CD4-positive, alpha-beta T cell (primary cell): ENCODE results near the gene PPIA. TPM values are rescaled to one million over a fixed set of nuclear protein-coding genes. Genes with fewer than 3 reads are reported as not detected.

Source experiments
- ATAC-seq: fragments of 200-7000 bp; cut with Tn5 transposase; one replicate; pipeline ENCODE4 v1.10.0; 2022; ENCODE audit warnings: mild to moderate bottlenecking; ENCODE audit not compliant: poor library complexity
- CTCF ChIA-PET: fragments of 350-600 bp; sonication (Branson Sonifier 250); formaldehyde crosslinking; loops from one replicate; lab custom pipeline; 2021; ENCODE audit warnings: antibody characterized with exemption, inconsistent platforms; lab: Charles Lee
- POLR2A ChIA-PET: fragments of 350-600 bp; sonication (Branson Sonifier 250); formaldehyde crosslinking; loops from one replicate; lab custom pipeline; 2021; ENCODE audit warnings: antibody characterized with exemption, inconsistent platforms; lab: Charles Lee
- DNase-seq, 14 experiments: peaks; one replicate each; pipeline ENCODE4 v3.0.0-alpha.2; 2013 to 2020; ENCODE audit warnings: mixed read lengths in 2 of 14
- H3K27ac ChIP-seq, 2 donors: one replicate each; pipeline versions ENCODE4 v1.5.1 to v1.7.0; 2013; ENCODE audit warnings: low read length in 2 of 2, low read depth in 1 of 2, mild to moderate bottlenecking in 1 of 2
- H3K27me3 ChIP-seq, 2 experiments: 1 replicate in 1 of 2; 2 replicates in 1 of 2; pipeline versions ENCODE4 v1.6.1 to v1.7.0; 2013; ENCODE audit warnings: low read length in 2 of 2, control low read depth in 1 of 2, mild to moderate bottlenecking in 1 of 2, moderate library complexity in 1 of 2; ENCODE audit not compliant: insufficient read depth in 2 of 2, control insufficient read depth in 1 of 2
- H3K36me3 ChIP-seq: one replicate; pipeline ENCODE4 v1.6.1; 2013; ENCODE audit warnings: low read length, control low read depth; ENCODE audit not compliant: insufficient read depth
- H3K4me1 ChIP-seq: one replicate; pipeline ENCODE4 v1.6.1; 2013; ENCODE audit warnings: low read length, control low read depth; ENCODE audit not compliant: insufficient read depth
- H3K4me3 ChIP-seq: one replicate; pipeline ENCODE4 v1.5.1; 2013; ENCODE audit warnings: mild to moderate bottlenecking, low read length, moderate library complexity
- H3K9me3 ChIP-seq, 2 experiments: 1 replicate in 1 of 2; 2 replicates in 1 of 2; pipeline versions ENCODE4 v1.6.1 to v1.7.0; 2013; ENCODE audit warnings: low read length in 2 of 2, mild to moderate bottlenecking in 2 of 2, control low read depth in 1 of 2, moderate library complexity in 1 of 2; ENCODE audit not compliant: control insufficient read depth in 1 of 2, insufficient read depth in 1 of 2
- H3K27ac Mint-ChIP-seq: one replicate; pipeline ENCODE4 v1.8.0; 2020; ENCODE audit warnings: mixed read lengths
- H3K27me3 Mint-ChIP-seq: one replicate; pipeline ENCODE4 v1.8.0; 2021; ENCODE audit warnings: mixed read lengths
- H3K36me3 Mint-ChIP-seq: one replicate; pipeline ENCODE4 v1.8.0; 2021; ENCODE audit warnings: low read depth, mixed read lengths
- H3K4me1 Mint-ChIP-seq: one replicate; pipeline ENCODE4 v1.8.0; 2021; ENCODE audit warnings: low read depth, mixed read lengths
- H3K4me3 Mint-ChIP-seq: one replicate; pipeline ENCODE4 v1.8.0; 2020; ENCODE audit warnings: mild to moderate bottlenecking, mixed read lengths
- H3K9me3 Mint-ChIP-seq: one replicate; pipeline ENCODE4 v1.8.0; 2020; ENCODE audit warnings: mixed read lengths
- CTCF ChIP-seq: fragments of 200-600 bp; IDR thresholded peaks from one replicate; pipeline ENCODE4 v1.8.0; 2022; ENCODE audit warnings: antibody characterized with exemption, mild to moderate bottlenecking
- intact Hi-C, 2 experiments: fragments of 100-400 bp; cut with DNase I in 1 of 2; cut with micrococcal nuclease in 1 of 2; formaldehyde crosslinking; loops; one replicate each; pipeline versions ENCODE4 v1.15.1 to v1.9.0; 2023 to 2025; cut with DNase I, micrococcal nuclease
- polyA plus RNA-seq, 2 donors: library from polyadenylated mRNA; unstranded; fragments of 120-200 nt; gene quantifications; one replicate each; pipeline ENCODE4 v1.2.1, GENCODE V29; 2013
- total RNA-seq, 174 experiments: library from RNA in 2 of 174; stranded (reverse) in 2 of 174; gene quantifications; one replicate each; pipeline ENCODE4 v1.2.3 and lab custom pipeline; 2021 to 2026

PPIA gene
- total RNA-seq (100 to 1,000 TPM; 410 to 423 TPM), total RNA-seq (lab: John Stamatoyannopoulos, UW) (264 to 1,489 (median 485) reads per million in 172 experiments)
- polyA plus RNA-seq (2013, experiment 1 of 2) = 1,410 TPM
- 1,220 TPM for polyA plus RNA-seq (2013, experiment 2 of 2)

GRCh38 chr7:44796504-44797328 lies at the start of gene PPIA:
Gene PPIA (plus strand): TSS chr7:44796681. CDS start chr7:44796725, 44 bp downstream.
- ATAC-seq (peak; percentile 85), DNase-seq (peak; percentile 97 to 99 (median 98))
- TF ChIP-seq CTCF = no peak
- Histone ChIP-seq H3K27ac (peak within 1 kb of the TSS; percentile 92 to 97), H3K9me3 (no peaks in the 10 kb centered on the region), H3K4me3 (peak within 1 kb of the TSS; percentile 65), H3K27me3 (no peaks in the 10 kb centered on the region), H3K36me3 (peaks cover 37% of the 10 kb centered on the region), H3K4me1 (peaks cover 29% of the 10 kb centered on the region)
- H3K4me3 Mint-ChIP-seq = peak within 1 kb of the TSS; percentile 99
- no peaks in the 10 kb centered on the region for H3K9me3 Mint-ChIP-seq
- H3K27me3 Mint-ChIP-seq = no peaks in the 10 kb centered on the region
- ChIA-PET POLR2A (interaction anchor here (0.7 to 5.9 kb wide), 20 partner anchors 25 to 927 kb away, joined by 3 to 58 read pairs (median 5); partner anchors contain the start of genes DBNL, DDX56, H2AZ2 and MRPS24), CTCF (interaction anchor here (1.3 to 1.8 kb wide), 2 partner anchors 51 to 177 kb away, joined by 3 to 9 read pairs; partner anchors contain the start of gene H2AZ2)
- H3K27ac Mint-ChIP-seq = peak within 1 kb of the TSS; percentile 93
- intact Hi-C loops = loop anchor here (1.0 to 10.0 kb wide), 12 partner anchors 48 to 752 kb away; partner anchors contain the start of genes OGDH (in 2 of the 2), PURB (in 2 of the 2), ZMIZ2 (in 2 of the 2) and DBNL (in 1 of the 2)
- peaks cover 40% of the 10 kb centered on the region for H3K4me1 Mint-ChIP-seq
- peaks cover 58% of the 10 kb centered on the region for H3K36me3 Mint-ChIP-seq

DNA sequence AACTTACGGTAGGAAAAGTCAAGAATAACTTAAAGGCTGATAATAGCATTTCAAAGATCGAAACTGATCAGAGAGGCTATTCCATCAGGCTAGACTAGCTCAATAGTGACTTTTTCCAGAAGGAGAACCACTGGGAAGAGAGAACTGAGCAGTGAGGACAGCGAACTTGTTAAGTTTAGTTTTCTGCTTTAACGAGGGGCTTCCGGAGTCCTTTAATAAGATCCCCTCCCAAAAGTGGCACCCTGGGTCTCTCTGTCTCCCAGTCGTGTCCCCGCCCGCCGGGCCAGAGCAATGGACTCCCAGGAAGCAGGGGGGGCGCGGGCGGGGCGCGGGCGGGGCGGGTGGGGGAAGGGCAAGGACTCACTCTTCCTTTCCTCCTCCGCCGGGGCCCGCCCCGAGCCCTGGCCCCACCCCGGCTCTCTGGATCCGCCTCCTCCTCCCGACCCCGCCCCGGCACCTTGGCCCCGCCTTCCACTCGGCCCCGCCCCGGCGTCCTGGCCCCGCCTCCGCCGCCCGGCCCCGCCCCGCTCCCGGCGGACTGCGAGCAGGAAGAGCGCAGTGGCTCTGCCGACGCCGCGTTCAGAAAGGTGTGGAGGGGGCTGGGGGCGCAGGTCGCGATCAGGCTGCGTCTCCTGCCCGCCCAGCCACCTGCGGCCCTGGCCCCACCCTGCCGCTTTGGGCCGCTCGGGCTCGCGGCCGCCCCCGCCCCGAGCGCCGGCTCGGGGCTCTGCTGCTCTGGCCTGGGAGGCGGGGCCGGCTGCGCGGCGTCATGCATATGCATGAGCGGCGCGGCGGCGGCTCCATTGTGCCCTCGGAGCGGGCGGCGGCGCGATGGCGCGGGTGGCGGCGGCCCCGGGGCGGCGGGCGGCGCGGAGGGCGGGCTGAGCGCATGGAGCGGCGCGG lies 48.2 kb upstream of the PPIA start, which contains the start of gene ZMIZ2:
ZMIZ2 (plus strand) TSS at position 803 of the 903 bp plus-strand sequence. CDS start 7,403 bp downstream, outside the sequence.
- ATAC-seq (peak; percentile 85), DNase-seq (peak; percentile 85 to 97 (median 92))
- H3K27me3 ChIP-seq = no peaks in the 10 kb centered on the region
- Mint-ChIP-seq H3K4me3 (peak within 1 kb of the TSS; percentile 84), H3K9me3 (no peaks in the 10 kb centered on the region), H3K36me3 (peaks cover 10% of the 10 kb centered on the region), H3K27me3 (no peaks in the 10 kb centered on the region), H3K4me1 (peaks cover 43% of the 10 kb centered on the region), H3K27ac (peak within 1 kb of the TSS; percentile 86)
- ChIA-PET POLR2A (interaction anchor here (0.7 to 3.3 kb wide), 9 partner anchors 20 to 175 kb away, joined by 3 to 32 read pairs (median 4); partner anchors contain the start of genes H2AZ2, OGDH and PPIA), CTCF (no interaction called here)
- intact Hi-C loops = loop anchor here (1.0 to 10.0 kb wide), 10 partner anchors 48 to 665 kb away; partner anchors contain the start of genes OGDH (in 2 of the 2), PPIA (in 2 of the 2), H2AZ2 (in 1 of the 2) and NUDCD3 (in 1 of the 2)
- H3K4me3 ChIP-seq = peak within 1 kb of the TSS; percentile 87
- no peaks in the 10 kb centered on the region for H3K9me3 ChIP-seq
- TF ChIP-seq CTCF = no peak
- peaks cover 2% of the 10 kb centered on the region for H3K36me3 ChIP-seq
- H3K4me1 ChIP-seq = peaks cover 37% of the 10 kb centered on the region
- peak within 1 kb of the TSS; percentile 70 to 75 for H3K27ac ChIP-seq
